ENCODE data around the gene UTP20. TPM values are rescaled to one million over a fixed set of nuclear protein-coding genes. Genes with fewer than 3 reads are reported as not detected.

The UTP20 gene
- total and polyA plus RNA-seq, 2 donors (not counting 3 experiments of a cell fraction or from before 2014, with no cell fraction given), result 4.6 to 23.1 TPM

GRCh38 chr12:101257357-101257756, 22.5 kb upstream of the UTP20 start:
- TF ChIP-seq JUN (IDR thresholded peaks at IDR 0.05; ENCODE audit: borderline replicate concordance, insufficient read depth, insufficient read length, low read depth), result no peak
- no peak for TF ChIP-seq CTCF (IDR thresholded peaks at IDR 0.05; ENCODE audit: extremely low read depth in 1 of 2, insufficient read depth in 1 of 2, low read depth in 1 of 2, low read length in 2 of 2)
- TF ChIP-seq MYC (IDR thresholded peaks at IDR 0.05; ENCODE audit: low read depth, low read length), result no peak
- no peak for TF ChIP-seq POLR2AphosphoS5 (IDR thresholded peaks at IDR 0.05; ENCODE audit: insufficient read depth, low read depth, low read length)
- no peak for TF ChIP-seq POLR2A (IDR thresholded peaks at IDR 0.05; ENCODE audit: low read depth, low read length)
- H3K79me2 ChIP-seq (ENCODE audit: control insufficient read depth, insufficient read depth, low read length), result no peaks in the 10 kb centered on the region
- DNase-seq (ENCODE audit: low read depth, low spot score) (no peak), FAIRE-seq (no peak)
- no peak overlapping the region for H3K9ac ChIP-seq (replicated peaks; ENCODE audit: extremely low read depth, insufficient read depth, low read length)
- H3K27me3 ChIP-seq (ENCODE audit: control insufficient read depth in 2 of 2, insufficient read depth in 2 of 2, low read length in 2 of 2), result no peaks in the 10 kb centered on the region
- dilution Hi-C loops (cut with MboI; ENCODE audit: extremely low pct_ligation_motif_present, low sequenced_read_pairs), result no loop called here
- ChIA-PET POLR2A (no interaction called here), CTCF (no interaction called here)
- no peak overlapping the region for H3K4me3 ChIP-seq (replicated peaks in 1 of 3; ENCODE audit: insufficient read depth in 1 of 3, low read depth in 1 of 3, low read length in 3 of 3)
- no TSS peak for BruUV-seq (replicated peaks)
- H3K4me1 ChIP-seq (ENCODE audit: control insufficient read depth, extremely low read depth, insufficient read depth, low read length), result no peaks in the 10 kb centered on the region
- H2AFZ ChIP-seq (ENCODE audit: low read depth, low read length), result no peak overlapping the region
- no peaks in the 10 kb centered on the region for H4K20me1 ChIP-seq (replicated peaks; ENCODE audit: control insufficient read depth, extremely low read depth, insufficient read depth, low read length)
- intact Hi-C loops (cut with micrococcal nuclease), result no loop called here
- no peaks in the 10 kb centered on the region for H3K36me3 ChIP-seq (ENCODE audit: control insufficient read depth in 2 of 2, extremely low read depth in 1 of 2, insufficient read depth in 2 of 2, low read length in 2 of 2)
- no peak overlapping the region for H3K4me2 ChIP-seq (ENCODE audit: insufficient read depth, low read length)
- H3K9me1 ChIP-seq (replicated peaks; ENCODE audit: control insufficient read depth, extremely low read depth, insufficient read depth, low read length), result no peaks in the 10 kb centered on the region
- no peak overlapping the region for H3K27ac ChIP-seq (ENCODE audit: insufficient read depth, low read depth, low read length)
- H3K9me3 ChIP-seq (replicated peaks; ENCODE audit: control insufficient read depth, insufficient read depth, low read length), result no peaks in the 10 kb centered on the region

- H3K27me3 ChIP-seq (ENCODE audit: control insufficient read depth in 2 of 2, insufficient read depth in 2 of 2, low read length in 2 of 2), result no peaks in the 10 kb centered on the region
- H3K9ac ChIP-seq (replicated peaks; ENCODE audit: extremely low read depth, insufficient read depth, low read length), result no peak overlapping the region
- TF ChIP-seq POLR2A (IDR thresholded peaks at IDR 0.05; ENCODE audit: low read depth, low read length) (no peak), FOS (IDR thresholded peaks at IDR 0.05; ENCODE audit: borderline replicate concordance, insufficient read depth, low read length) (no peak), MAX (IDR thresholded peaks at IDR 0.05; ENCODE audit: insufficient read depth, insufficient read length) (no peak), JUN (IDR thresholded peaks at IDR 0.05; ENCODE audit: borderline replicate concordance, insufficient read depth, insufficient read length, low read depth) (no peak), GATA2 (IDR thresholded peaks at IDR 0.05; ENCODE audit: insufficient read depth, insufficient read length, low read depth, low read length) (no peak), MYC (IDR thresholded peaks at IDR 0.05; ENCODE audit: low read depth, low read length) (no peak), EZH2 (IDR thresholded peaks at IDR 0.05; ENCODE audit: borderline replicate concordance, low read depth, low read length, severe bottlenecking) (no peak), POLR2AphosphoS5 (IDR thresholded peaks at IDR 0.05; ENCODE audit: insufficient read depth, low read depth, low read length) (no peak), CTCF (IDR thresholded peaks at IDR 0.05; ENCODE audit: extremely low read depth in 1 of 2, insufficient read depth in 1 of 2, low read depth in 1 of 2, low read length in 2 of 2) (no peak)
- POLR2A ChIA-PET, result no interaction called here
- no peaks in the 10 kb centered on the region for H3K9me1 ChIP-seq (replicated peaks; ENCODE audit: control insufficient read depth, extremely low read depth, insufficient read depth, low read length)
- DNase-seq (ENCODE audit: low read depth, low spot score), result no peak
- no peak overlapping the region for H3K4me3 ChIP-seq (replicated peaks in 1 of 3; ENCODE audit: insufficient read depth in 1 of 3, low read depth in 1 of 3, low read length in 3 of 3)
- no peaks in the 10 kb centered on the region for H3K9me3 ChIP-seq (replicated peaks; ENCODE audit: control insufficient read depth, insufficient read depth, low read length)
- H3K27ac ChIP-seq (ENCODE audit: insufficient read depth, low read depth, low read length), result no peak overlapping the region
- H2AFZ ChIP-seq (ENCODE audit: low read depth, low read length), result no peak overlapping the region
- H3K79me2 ChIP-seq (ENCODE audit: control insufficient read depth, insufficient read depth, low read length), result no peaks in the 10 kb centered on the region
- BruUV-seq (replicated peaks), result no TSS peak
- CTCF ChIA-PET, result interaction anchor here (1.2 kb wide), 1 partner anchor 10 kb away, joined by 3 read pairs; no protein-coding TSS in a partner anchor
- no peaks in the 10 kb centered on the region for H4K20me1 ChIP-seq (replicated peaks; ENCODE audit: control insufficient read depth, extremely low read depth, insufficient read depth, low read length)
- FAIRE-seq, result no peak
- intact Hi-C loops (cut with micrococcal nuclease) (no loop called here), dilution Hi-C loops (cut with MboI; ENCODE audit: extremely low pct_ligation_motif_present, low sequenced_read_pairs) (no loop called here)
- no peaks in the 10 kb centered on the region for H3K36me3 ChIP-seq (ENCODE audit: control insufficient read depth in 2 of 2, extremely low read depth in 1 of 2, insufficient read depth in 2 of 2, low read length in 2 of 2)
- H3K4me1 ChIP-seq (ENCODE audit: control insufficient read depth, extremely low read depth, insufficient read depth, low read length), result no peaks in the 10 kb centered on the region
- no peak overlapping the region for H3K4me2 ChIP-seq (ENCODE audit: insufficient read depth, low read length)
These were observed 12.8 kb upstream of the UTP20 start for GRCh38 chr12:101267111-101267510.

Data from endothelial cell of umbilical vein (primary cell).